Muscle layer of colon (tissue), 2 donors: Measurements from ENCODE around the gene IGF1R.

Experiments used
- H3K27ac ChIP-seq: one replicate; pipeline ENCODE4 v1.7.0; 2013; ENCODE audit warnings: low read depth, mild to moderate bottlenecking, low read length, moderate library complexity
- H3K27me3 ChIP-seq, 2 donors: one replicate each; pipeline ENCODE4 v1.7.0; 2013; ENCODE audit warnings: low read length in 2 of 2, mild to moderate bottlenecking in 2 of 2; ENCODE audit not compliant: insufficient read depth in 2 of 2, control insufficient read depth in 1 of 2
- H3K36me3 ChIP-seq: one replicate; pipeline ENCODE4 v1.7.0; 2013; ENCODE audit warnings: mild to moderate bottlenecking, low read length; ENCODE audit not compliant: insufficient read depth
- H3K4me1 ChIP-seq: one replicate; pipeline ENCODE4 v1.7.0; 2013; ENCODE audit warnings: mild to moderate bottlenecking, low read length; ENCODE audit not compliant: insufficient read depth
- H3K4me3 ChIP-seq, 2 donors: one replicate each; pipeline ENCODE4 v1.7.0; 2013; ENCODE audit warnings: low read length in 2 of 2, low read depth in 1 of 2, mild to moderate bottlenecking in 1 of 2, moderate library complexity in 1 of 2
- H3K9ac ChIP-seq: one replicate; pipeline ENCODE4 v1.7.0; 2013; ENCODE audit warnings: low read length
- H3K9me3 ChIP-seq: one replicate; pipeline ENCODE4 v1.7.0; 2013; ENCODE audit warnings: mild to moderate bottlenecking, low read length
- donor health status: abdominal sarcoma.
- donor health status: Adenocarcinoma of cecum.

The IGF1R gene

GRCh38 chr15:98906712-98907083 is 258.4 kb downstream of the IGF1R start:
- peak overlapping the region; percentile 28 for H3K27ac ChIP-seq
- no peaks in the 10 kb centered on the region for H3K27me3 ChIP-seq
- H3K4me1 ChIP-seq, result peaks cover 31% of the 10 kb centered on the region
- H3K4me3 ChIP-seq, result no peak overlapping the region
- peak overlapping the region; percentile 9 for H3K9ac ChIP-seq
- no peaks in the 10 kb centered on the region for H3K9me3 ChIP-seq
- H3K36me3 ChIP-seq, result peaks cover 24% of the 10 kb centered on the region

DNA sequence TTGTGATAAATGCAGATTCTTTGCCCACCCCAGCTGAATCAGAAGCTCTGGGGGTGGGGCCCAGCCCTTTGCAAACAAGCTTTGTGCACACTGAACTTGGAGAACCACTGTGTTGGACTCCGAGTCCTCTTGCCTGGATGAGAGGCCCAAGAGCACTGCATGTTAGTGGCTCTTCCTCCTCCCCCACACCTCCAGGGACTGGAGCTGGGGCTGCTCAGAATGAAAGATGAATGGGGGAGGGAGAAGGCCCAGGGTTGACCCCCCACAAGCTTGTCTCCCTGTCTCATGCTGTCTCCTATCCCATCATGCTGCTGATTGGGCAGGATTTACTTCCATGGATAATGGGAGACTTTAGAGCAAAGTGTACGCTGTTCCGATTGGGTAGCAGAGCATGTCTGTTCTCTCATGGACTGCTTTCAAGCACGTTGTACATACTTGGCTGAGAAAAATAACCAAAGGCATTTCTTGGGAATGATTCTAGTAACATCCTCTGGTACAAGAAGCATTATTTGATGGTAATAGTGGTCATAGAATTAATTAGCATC is 259.7 kb downstream of the IGF1R start:
- Histone ChIP-seq H3K27me3 (no peaks in the 10 kb centered on the region), H3K36me3 (peaks cover 37% of the 10 kb centered on the region), H3K4me1 (peaks cover 31% of the 10 kb centered on the region), H3K27ac (peak overlapping the region; percentile 28), H3K9ac (no peak overlapping the region), H3K4me3 (no peak overlapping the region), H3K9me3 (no peaks in the 10 kb centered on the region)

DNA sequence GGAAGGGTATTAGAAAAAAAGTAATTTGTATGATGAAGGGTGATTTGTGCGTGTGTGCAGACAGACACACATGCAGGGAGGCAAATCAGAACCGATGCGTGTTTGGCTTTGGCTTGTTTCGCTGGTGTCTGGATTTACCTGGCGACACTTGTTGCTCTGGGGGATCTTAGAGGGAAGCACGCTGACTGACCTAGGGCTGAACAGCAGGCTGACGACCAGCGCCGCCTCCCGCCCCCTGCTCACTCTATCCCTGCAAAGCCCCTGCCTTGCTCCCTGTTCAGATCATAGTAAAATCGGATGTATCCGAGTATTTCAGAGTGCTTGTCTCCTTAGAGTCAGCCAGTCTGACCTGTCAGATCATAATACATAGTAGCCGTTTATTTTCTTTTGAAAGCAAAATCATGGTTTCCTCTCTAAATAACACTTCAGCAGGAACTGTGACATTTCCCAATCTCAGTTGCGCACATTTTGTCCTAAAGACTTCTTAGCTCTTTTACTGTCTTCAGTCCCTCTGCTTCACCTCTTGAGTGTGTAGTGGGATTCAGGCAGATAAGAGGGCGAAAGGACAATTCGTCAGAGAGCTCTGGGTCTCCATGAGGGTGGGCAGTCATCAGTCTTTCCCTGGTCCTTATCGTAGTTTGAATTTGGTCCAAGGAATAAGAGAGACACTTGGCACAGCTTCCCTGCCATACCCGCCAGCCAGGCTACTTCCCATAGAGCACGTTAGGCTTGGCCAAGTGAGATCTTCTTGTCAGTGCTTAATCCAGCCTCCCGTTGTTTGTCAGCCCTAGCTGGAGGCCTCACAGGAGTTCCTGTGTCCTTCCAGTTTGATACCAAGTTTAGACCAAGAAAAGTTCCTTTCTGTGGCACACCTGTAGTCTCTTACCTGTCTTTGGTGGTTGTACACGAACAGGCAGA is 261.9 kb downstream of the IGF1R start:
- Histone ChIP-seq H3K9ac (no peak overlapping the region), H3K4me1 (peaks cover 28% of the 10 kb centered on the region), H3K9me3 (no peaks in the 10 kb centered on the region), H3K36me3 (peaks cover 58% of the 10 kb centered on the region), H3K4me3 (no peak overlapping the region), H3K27ac (no peak overlapping the region), H3K27me3 (no peaks in the 10 kb centered on the region)

- Histone ChIP-seq H3K4me1 (peaks cover 8% of the 10 kb centered on the region), H3K9me3 (no peaks in the 10 kb centered on the region), H3K4me3 (no peak overlapping the region), H3K9ac (no peak overlapping the region), H3K36me3 (peaks cover 87% of the 10 kb centered on the region), H3K27me3 (no peaks in the 10 kb centered on the region), H3K27ac (no peak overlapping the region)
These were observed 266.3 kb downstream of the IGF1R start for GRCh38 chr15:98914626-98915025.

DNA sequence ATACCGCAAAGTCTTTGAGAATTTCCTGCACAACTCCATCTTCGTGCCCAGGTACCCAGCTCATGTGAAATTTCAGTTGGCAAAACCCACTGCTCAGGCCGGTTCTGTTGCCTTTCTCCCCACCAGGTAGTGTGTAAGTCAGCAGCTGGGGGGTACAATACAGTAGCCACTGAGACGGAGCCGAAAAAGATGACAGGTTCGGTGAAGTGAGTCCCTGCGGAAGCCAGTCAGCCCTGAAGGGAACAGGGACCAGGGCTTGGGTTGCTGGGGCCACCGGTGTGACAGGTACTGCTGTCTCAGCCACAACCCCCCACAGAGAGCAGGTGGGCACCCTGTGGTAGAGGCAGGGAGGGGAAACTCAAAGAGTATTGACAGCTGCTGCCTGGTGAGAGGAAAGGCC is 268.5 kb downstream of the IGF1R start:
- Histone ChIP-seq H3K27ac (no peak overlapping the region), H3K27me3 (no peaks in the 10 kb centered on the region), H3K9ac (no peak overlapping the region), H3K4me3 (no peak overlapping the region), H3K36me3 (peaks cover 68% of the 10 kb centered on the region), H3K9me3 (no peaks in the 10 kb centered on the region), H3K4me1 (peaks cover 8% of the 10 kb centered on the region)

GRCh38 chr15:98917417-98917816 is 269.1 kb downstream of the IGF1R start:
- no peaks in the 10 kb centered on the region for H3K9me3 ChIP-seq
- H3K27ac ChIP-seq, result no peak overlapping the region
- H3K4me3 ChIP-seq, result no peak overlapping the region
- H3K27me3 ChIP-seq, result no peaks in the 10 kb centered on the region
- H3K9ac ChIP-seq, result no peak overlapping the region
- peaks cover 68% of the 10 kb centered on the region for H3K36me3 ChIP-seq
- peaks cover 8% of the 10 kb centered on the region for H3K4me1 ChIP-seq

DNA sequence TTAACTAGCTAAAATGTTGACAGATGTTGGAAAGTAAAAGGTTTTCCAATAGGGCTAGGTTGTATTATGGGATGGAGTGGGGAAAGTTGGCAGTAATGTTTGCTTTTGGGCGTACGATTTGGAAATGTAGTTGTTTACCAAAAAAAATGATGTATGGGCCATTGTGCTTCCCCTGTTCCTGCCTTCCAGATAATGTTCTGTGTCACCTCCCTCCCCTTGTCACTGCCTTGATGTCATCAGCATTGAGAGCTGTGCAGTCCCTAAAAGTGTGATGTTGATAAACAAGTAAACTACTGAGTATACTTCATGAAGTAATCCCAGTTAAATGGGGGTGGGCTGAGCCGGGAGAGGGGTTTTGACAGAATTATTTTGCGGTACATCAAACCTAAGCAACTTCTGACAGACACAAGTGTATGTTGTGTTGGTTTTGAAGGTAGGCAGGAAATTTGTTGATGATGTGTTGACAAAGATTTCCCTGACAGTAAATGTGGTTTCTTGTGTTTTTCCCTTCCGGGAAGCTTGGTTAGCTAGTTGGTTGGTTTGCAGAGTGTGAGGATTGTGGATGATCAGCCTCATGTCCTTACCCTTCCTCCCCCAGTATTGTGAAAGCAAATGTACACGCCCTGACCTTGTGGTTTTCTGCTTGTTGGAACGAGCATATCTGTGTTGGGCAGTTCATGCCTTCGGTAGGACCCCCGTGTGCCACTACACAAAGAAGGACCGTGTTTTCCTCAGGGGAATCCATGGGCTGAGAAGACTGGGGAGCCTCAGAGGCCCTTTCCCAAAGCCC is 271.9 kb downstream of the IGF1R start:
- Histone ChIP-seq H3K4me3 (no peak overlapping the region), H3K4me1 (peaks cover 9% of the 10 kb centered on the region), H3K36me3 (peaks cover 68% of the 10 kb centered on the region), H3K9ac (no peak overlapping the region), H3K27ac (no peak overlapping the region), H3K9me3 (no peaks in the 10 kb centered on the region), H3K27me3 (no peaks in the 10 kb centered on the region)

DNA sequence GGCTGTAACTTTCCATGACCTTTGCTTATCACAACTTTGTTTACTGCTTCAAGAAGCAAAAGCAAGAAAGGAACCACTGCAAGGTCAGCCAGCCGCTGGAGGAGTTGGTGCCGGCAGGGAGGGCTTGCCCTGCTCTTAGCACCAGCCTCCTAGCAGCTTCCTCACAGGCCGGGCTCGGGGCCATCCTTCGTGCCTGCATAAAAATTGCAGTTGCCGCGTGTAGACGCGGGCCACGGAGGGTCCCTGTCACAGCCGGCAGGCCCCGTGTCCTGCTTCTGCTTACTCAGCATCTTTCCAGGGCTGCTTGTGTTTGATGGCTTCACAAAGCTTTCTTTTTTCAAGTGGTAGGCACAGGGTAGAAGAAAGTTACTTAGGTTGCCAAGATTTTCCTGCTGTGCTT is 274.8 kb downstream of the IGF1R start:
- H3K36me3 ChIP-seq, result peaks cover 46% of the 10 kb centered on the region
- no peaks in the 10 kb centered on the region for H3K27me3 ChIP-seq
- no peak overlapping the region for H3K27ac ChIP-seq
- H3K4me3 ChIP-seq, result no peak overlapping the region
- no peaks in the 10 kb centered on the region for H3K9me3 ChIP-seq
- peaks cover 23% of the 10 kb centered on the region for H3K4me1 ChIP-seq
- H3K9ac ChIP-seq, result no peak overlapping the region

DNA sequence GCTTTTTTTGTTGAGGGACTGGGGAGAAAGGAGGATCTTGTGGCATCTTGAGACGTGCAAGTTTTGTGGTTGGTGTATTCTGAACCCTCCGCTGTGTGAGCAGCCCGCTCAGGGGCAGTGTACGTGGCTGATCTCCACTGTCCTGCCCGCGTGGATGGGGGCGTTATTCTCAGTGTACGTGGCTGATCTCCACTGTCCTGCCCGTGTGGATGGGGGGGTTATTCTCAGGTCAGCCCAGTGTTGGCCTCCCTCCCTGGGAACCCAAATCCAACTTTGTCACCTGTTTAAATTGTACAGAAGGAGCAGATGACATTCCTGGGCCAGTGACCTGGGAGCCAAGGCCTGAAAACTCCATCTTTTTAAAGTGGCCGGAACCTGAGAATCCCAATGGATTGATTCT is 275.2 kb downstream of the IGF1R start:
- H3K9ac ChIP-seq, result no peak overlapping the region
- H3K27ac ChIP-seq, result no peak overlapping the region
- peaks cover 25% of the 10 kb centered on the region for H3K4me1 ChIP-seq
- no peaks in the 10 kb centered on the region for H3K27me3 ChIP-seq
- H3K36me3 ChIP-seq, result peaks cover 49% of the 10 kb centered on the region
- no peaks in the 10 kb centered on the region for H3K9me3 ChIP-seq
- H3K4me3 ChIP-seq, result no peak overlapping the region

DNA sequence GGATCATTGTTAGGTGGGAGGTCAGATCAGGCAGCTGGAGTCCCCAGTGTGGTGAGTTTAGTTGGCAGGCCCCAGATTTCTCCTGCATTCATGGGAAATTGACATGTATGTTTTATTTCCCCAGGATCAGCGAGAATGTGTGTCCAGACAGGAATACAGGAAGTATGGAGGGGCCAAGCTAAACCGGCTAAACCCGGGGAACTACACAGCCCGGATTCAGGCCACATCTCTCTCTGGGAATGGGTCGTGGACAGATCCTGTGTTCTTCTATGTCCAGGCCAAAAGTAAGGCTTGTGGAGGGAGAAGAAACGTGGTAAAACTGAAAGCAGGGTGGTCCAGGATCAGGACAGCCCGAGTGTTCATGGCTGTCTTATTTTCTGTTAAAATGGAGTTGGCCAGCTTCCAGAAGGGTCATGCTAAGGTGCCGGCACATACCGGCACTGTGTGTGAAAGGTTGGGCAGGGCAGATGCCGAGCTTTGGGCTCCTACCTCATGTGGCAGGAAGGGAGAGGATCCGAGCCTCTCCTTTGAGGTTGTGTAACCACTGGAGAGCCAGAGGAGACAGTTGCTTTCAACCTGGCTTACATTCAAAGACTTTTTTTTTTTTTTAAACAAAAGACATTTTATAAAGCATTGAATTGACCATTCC is 276.2 kb downstream of the IGF1R start:
- Histone ChIP-seq H3K9ac (no peak overlapping the region), H3K36me3 (peaks cover 45% of the 10 kb centered on the region), H3K4me3 (no peak overlapping the region), H3K9me3 (no peaks in the 10 kb centered on the region), H3K27ac (no peak overlapping the region), H3K4me1 (peaks cover 25% of the 10 kb centered on the region), H3K27me3 (no peaks in the 10 kb centered on the region)

DNA sequence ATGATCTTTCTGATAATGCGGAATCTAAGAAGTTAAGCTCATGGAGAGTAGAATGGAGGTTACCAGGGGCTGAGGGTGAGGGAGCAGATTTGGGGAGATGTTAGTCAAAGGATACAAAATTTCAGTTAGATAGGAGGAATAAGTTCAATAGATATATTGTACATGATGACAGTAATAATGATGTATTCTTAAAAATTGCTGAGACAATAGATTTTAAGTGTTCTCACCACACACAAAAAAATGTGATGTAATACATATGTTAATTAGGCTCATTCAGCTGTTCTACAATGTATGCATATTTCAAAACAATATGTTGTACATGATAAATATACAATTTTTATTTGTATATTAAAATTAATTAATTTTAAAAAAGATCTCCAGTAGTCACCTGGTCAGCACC is 277.9 kb downstream of the IGF1R start:
- Histone ChIP-seq H3K4me1 (peaks cover 25% of the 10 kb centered on the region), H3K27me3 (no peaks in the 10 kb centered on the region), H3K9ac (no peak overlapping the region), H3K27ac (no peak overlapping the region), H3K9me3 (no peaks in the 10 kb centered on the region), H3K36me3 (peaks cover 52% of the 10 kb centered on the region), H3K4me3 (no peak overlapping the region)
